D721Med (cell line): ENCODE results near the gene ADCYAP1R1.

Experiments
- DNase-seq: peaks from one replicate; pipeline ENCODE4 v3.0.0; 2011; ENCODE audit warnings: low spot score; ENCODE audit not compliant: insufficient read length
- FAIRE-seq: peaks from 2 replicates; lab custom pipeline; 2011; peaks lifted over from hg19 to GRCh38; lab: Jason Lieb, UNC
- TF ChIP-seq, protein P1 (sequence below): IDR thresholded peaks from 2 replicates; pipeline ENCODE4 v1.5.1; 2012; ENCODE audit warnings: mild to moderate bottlenecking, control low read depth; ENCODE audit not compliant: insufficient read depth; ENCODE audit errors: missing control alignments

The ADCYAP1R1 gene

DNA sequence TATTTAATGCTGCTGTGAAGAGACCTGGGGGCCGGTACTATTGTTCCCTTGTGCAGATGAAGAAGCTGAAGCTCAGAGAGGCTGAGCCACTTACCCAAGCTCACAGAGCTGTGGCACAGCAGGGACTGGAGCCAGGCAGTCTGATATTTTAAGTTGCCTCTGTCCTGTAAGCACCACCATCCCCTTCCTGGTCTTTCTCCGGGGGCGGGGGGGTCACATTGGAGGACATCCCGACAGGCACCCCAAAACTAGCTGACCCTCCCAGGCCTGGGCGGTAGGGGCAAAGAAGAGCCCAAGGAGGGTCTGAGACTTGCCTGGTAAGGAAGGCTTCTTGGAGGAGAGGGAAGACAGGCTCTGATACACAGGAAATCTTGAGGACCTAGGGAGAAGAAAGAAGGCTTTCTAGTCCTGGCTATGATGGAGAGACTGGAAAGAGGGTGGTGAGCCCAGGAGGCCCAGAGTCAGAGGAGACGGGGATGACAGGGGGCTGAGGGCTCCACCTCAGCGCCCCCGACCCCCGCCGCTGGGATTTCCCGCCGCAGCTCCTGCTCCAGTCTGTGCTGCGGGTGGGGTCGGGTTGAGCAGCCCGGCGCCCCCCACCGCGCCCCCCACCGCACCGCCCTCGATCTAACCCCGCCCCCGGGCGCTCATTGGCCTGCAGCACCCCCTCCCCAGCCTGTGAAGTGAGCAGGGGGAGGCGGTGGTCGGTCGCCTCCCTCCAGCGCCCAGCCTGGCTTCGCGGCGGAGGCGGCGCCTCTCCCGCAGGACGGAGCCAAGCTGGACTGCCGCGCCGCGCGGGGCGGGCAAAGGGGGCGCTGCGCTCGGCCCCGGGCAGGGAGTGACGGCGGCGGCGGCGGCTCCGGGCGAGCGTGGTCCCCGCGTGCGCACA lies at the start of gene ADCYAP1R1:
Gene ADCYAP1R1 (plus strand): TSS at position 711 of the 889 bp plus-strand sequence. CDS start 10,957 bp downstream, outside the sequence.
- TF ChIP-seq, protein P1, sequence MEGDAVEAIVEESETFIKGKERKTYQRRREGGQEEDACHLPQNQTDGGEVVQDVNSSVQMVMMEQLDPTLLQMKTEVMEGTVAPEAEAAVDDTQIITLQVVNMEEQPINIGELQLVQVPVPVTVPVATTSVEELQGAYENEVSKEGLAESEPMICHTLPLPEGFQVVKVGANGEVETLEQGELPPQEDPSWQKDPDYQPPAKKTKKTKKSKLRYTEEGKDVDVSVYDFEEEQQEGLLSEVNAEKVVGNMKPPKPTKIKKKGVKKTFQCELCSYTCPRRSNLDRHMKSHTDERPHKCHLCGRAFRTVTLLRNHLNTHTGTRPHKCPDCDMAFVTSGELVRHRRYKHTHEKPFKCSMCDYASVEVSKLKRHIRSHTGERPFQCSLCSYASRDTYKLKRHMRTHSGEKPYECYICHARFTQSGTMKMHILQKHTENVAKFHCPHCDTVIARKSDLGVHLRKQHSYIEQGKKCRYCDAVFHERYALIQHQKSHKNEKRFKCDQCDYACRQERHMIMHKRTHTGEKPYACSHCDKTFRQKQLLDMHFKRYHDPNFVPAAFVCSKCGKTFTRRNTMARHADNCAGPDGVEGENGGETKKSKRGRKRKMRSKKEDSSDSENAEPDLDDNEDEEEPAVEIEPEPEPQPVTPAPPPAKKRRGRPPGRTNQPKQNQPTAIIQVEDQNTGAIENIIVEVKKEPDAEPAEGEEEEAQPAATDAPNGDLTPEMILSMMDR = peak; percentile 6
- peak; percentile 96 for DNase-seq
- FAIRE-seq = no peak

DNA sequence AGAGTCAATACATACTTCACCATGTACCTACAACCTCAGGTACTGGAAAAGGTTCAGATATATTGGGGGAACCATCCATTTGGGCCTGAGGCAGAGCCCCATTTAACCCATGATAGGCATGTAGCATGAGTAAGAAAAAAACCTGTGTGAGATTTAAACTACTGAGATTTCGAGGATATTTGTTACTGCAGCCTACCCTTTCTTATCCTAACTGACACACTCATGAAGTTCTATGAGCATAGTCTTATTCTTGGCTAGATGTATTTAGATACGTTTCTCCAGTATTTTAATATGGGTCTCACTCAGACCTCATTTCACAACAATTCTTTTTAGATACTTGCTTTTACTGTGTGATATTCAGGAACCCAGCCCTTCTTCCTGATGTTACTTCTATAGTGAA lies 49.0 kb upstream of the ADCYAP1R1 start:
- TF ChIP-seq, protein P1 = no peak
- DNase-seq (no peak), FAIRE-seq (no peak)

DNA sequence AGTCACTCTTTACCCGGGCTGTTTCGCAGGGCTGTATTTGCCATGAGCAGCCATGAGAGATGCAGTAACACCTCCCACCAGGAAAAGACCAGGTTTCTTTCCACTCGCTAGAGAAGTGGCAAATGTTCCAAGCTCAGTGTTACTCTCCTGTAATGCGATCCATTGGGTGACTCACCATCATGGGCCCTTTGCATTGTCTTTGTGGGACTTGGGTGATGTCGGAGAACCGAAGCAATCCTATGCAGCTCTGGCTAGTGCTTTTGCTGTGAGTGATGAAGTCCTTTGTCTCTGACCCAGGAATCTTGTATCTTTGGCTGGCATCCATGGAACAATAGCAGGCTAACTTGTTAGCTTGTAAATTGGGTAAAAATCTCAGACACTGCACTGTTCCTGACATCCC lies 48.4 kb upstream of the ADCYAP1R1 start:
- TF ChIP-seq, protein P1 = no peak
- FAIRE-seq = no peak

DNA sequence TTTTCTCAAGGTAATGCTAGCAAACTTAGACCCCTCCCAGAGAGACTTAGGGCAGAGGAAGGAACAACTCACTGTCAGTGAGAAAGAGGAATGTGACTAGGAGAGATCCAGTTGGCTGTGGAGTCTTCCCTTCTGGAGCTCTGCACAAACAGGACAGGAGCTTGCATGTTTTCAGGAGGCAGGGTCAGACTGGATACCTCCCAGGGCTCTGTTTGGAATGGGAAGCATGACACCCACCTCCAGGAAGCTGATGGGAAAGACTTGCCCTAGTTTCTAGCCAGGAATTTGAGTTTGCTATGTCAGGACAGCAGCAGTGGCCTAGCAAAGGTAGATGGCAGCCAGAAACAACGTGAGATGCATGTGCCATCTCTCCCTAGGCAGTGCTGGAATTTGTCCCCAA lies 47.7 kb upstream of the ADCYAP1R1 start:
- FAIRE-seq (no peak), DNase-seq (no peak)
- TF ChIP-seq, protein P1 = no peak

More for the DNA sequence above, 48.4 kb upstream of the ADCYAP1R1 start:
- DNase-seq = no peak

DNA sequence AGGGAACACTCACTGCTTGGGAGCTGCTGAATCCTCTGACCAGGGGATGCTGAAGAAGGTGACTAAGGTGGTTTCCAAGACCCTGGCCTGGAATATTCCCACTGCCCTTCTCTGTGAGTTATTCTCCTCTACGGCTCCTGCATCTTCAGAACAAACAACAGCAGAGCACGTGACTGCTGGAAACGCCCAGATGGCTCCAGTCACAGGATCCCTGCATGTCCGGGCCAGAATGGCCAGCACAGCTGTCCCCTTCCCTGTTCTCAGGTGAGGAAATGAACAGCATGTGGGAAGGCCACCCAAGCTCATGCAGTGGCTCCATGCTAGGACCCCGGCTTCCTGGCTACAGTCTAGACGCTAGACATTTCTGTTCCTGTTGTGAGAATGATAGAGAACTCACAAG lies 45.3 kb upstream of the ADCYAP1R1 start:
- FAIRE-seq (no peak), DNase-seq (no peak)
- TF ChIP-seq, protein P1 = no peak

DNA sequence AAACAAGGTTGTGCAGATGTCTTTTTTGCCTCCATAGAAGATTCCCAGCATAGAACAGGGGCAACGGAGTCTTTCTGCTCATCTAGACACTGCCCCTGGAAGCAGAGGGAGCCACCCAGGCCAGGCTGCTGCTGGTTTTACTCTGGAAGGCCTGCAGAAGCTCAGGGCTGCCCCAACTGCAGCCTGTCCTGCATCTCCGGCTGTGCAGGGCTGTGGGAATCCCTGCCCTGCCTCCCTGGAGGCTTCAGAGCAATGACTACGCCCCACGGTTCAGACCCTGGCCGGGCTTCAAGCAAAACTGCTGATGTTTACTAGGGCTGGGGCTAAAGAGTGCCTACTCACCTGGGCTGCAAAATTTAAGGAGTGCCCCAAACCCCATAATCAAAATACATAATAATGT lies 44.5 kb upstream of the ADCYAP1R1 start:
- DNase-seq (no peak), FAIRE-seq (no peak)
- TF ChIP-seq, protein P1 = no peak

DNA sequence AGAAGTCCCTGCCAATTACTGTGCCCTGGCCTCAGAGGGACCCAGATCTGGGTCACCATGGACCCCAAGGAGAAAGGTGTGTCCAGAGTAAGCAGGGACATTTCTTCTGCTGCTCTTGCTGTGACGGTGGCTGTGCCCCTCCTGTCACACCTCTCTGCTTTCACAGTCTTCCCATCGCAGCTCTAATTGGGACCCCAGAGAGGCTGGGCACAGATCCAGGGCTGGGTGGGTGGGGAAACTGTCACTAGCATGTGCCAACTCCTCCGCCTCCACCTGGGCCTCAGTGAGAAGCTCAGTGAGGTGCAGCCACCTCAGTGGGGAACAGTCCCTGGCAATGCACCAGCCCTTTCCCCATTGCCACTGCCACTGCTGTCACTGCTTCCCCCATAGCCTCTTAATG lies 37.3 kb upstream of the ADCYAP1R1 start:
- TF ChIP-seq, protein P1 = no peak
- FAIRE-seq (no peak), DNase-seq (no peak)
